ENCODE data around the gene LRRN4. TPM values are rescaled to one million over a fixed set of nuclear protein-coding genes. Genes with fewer than 3 reads are reported as not detected.

Gene LRRN4
- total and polyA plus RNA-seq, 9 of the 15 experiments (the other 6 are each of a cell fraction or from before 2014, with no cell fraction given) = not detected

DNA sequence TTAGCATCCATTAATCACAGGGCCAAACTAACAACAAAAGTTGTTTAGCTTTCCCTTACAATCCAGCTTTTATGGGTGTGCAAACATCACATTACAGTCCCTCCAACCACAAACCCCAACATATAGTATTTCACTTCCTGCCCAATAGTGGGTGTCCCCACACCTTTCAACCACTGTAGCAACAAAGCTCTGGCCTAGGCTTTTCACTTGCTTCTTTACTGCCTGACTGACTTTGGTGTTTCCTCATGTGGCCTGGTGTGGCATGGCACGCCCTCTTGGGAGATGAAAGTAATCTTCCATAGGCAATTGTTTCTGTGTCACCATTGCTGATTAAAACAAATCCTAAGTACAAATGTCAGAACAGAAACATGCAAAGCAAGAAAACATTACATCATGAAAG lies 57.1 kb downstream of the LRRN4 start:
- Histone ChIP-seq H2AFZ (ENCODE audit: low read depth, low read length) (no peak overlapping the region), H3K9ac (ENCODE audit: insufficient read depth in 1 of 2, low read depth in 2 of 2, low read length in 2 of 2) (no peak overlapping the region), H3K9me3 (replicated peaks; ENCODE audit: control insufficient read depth, insufficient read depth, low read depth, low read length) (no peaks in the 10 kb centered on the region), H3K79me2 (ENCODE audit: control insufficient read depth, insufficient read depth, low read length) (no peaks in the 10 kb centered on the region), H4K20me1 (replicated peaks; ENCODE audit: control insufficient read depth, insufficient read depth, low read length) (no peaks in the 10 kb centered on the region), H3K27ac (ENCODE audit: extremely low read depth, low read depth, low read length) (no peak overlapping the region), H3K4me3 (no peak overlapping the region), H3K27me3 (ENCODE audit: control insufficient read depth in 2 of 2, insufficient read depth in 2 of 2, low read length in 2 of 2) (no peaks in the 10 kb centered on the region), H3K9me1 (ENCODE audit: control insufficient read depth, insufficient read depth, low read length) (no peaks in the 10 kb centered on the region), H3K4me2 (ENCODE audit: insufficient read depth, low read length) (no peak overlapping the region), H3K4me1 (replicated peaks in 1 of 2; ENCODE audit: control insufficient read depth in 2 of 2, insufficient read depth in 2 of 2, low read length in 2 of 2) (no peaks in the 10 kb centered on the region), H3K36me3 (ENCODE audit: control insufficient read depth, insufficient read depth, low read length) (peaks cover 54% of the 10 kb centered on the region)
- 100% methylated on average over 1 of the region's 1 CpG for WGBS (ENCODE audit: insufficient coverage, low coverage, missing lambda C conversion rate)
- TF ChIP-seq RHOXF2B (CRISPR knock-in tag; conservative IDR thresholded peaks at IDR 0.05) (no peak), RAD21 (CRISPR knock-in tag; conservative IDR thresholded peaks at IDR 0.05 in 1 of 2, IDR thresholded peaks at IDR 0.05 in 1 of 2) (peak in 1 of 2 experiments; percentile 6; a peak in 1 of 4 replicates)
- intact Hi-C loops (cut with micrococcal nuclease) (no loop called here), in situ Hi-C loops (cut with MboI) (no loop called here)
- no peak for DNase-seq (ENCODE audit: extremely low read depth in 1 of 4, low spot score in 3 of 4)
- peak; percentile 78 for ATAC-seq
- BruUV-seq (replicated peaks) = no TSS peak
- ChIA-PET POLR2A (no interaction called here), CTCF (ENCODE audit: low intra/inter-chr PET ratio) (no interaction called here)
- FAIRE-seq = no peak

DNA sequence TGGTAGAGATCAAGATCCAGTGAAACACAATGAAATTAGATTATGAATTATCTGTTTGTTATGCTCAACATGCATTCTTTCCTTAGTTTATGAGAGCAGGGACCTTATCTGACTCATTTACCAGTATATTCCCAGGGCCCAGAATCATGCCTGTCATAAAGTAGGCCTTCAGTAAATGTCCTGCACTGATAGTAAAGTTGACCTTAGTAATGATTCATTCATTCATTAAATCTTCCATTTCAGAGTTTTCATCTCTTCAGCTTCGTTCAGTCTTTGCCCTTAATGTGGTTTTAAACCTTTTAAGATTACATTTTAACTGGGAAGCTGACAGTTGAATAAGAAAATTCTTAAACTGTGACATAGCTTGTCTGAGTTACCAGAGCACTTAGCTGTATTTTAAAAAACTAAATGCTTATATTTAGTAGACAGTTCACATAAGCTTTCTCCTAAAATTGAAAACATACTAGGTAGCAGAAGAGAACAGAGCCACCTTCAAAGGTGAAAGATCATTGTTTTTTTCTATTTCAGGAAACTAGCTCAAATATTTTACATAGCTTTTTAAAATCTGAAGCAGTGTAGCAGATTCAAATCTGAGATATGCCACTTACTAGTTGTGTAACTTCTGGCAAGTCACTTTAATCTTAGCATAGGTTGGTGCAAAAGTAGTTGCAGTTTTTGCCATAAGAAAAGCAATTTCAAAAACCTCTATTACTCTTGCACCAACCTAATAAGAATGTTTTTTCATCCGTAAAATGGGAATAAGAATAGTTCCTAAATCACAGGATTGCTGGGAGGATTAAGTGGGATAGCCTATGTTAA lies 62.0 kb downstream of the LRRN4 start:
- no peak overlapping the region for H3K27ac ChIP-seq (ENCODE audit: extremely low read depth, low read depth, low read length)
- POLR2A ChIA-PET = interaction anchor here (0.6 to 1.0 kb wide), 2 partner anchors 11 to 93 kb away, joined by 3 read pairs; no protein-coding TSS in a partner anchor
- no peaks in the 10 kb centered on the region for H3K9me3 ChIP-seq (replicated peaks; ENCODE audit: control insufficient read depth, insufficient read depth, low read depth, low read length)
- no peaks in the 10 kb centered on the region for H4K20me1 ChIP-seq (replicated peaks; ENCODE audit: control insufficient read depth, insufficient read depth, low read length)
- H3K4me3 ChIP-seq = no peak overlapping the region
- H3K79me2 ChIP-seq (ENCODE audit: control insufficient read depth, insufficient read depth, low read length) = no peaks in the 10 kb centered on the region
- in situ Hi-C loops (cut with MboI) = no loop called here
- H3K27me3 ChIP-seq (ENCODE audit: control insufficient read depth in 2 of 2, insufficient read depth in 2 of 2, low read length in 2 of 2) = no peaks in the 10 kb centered on the region
- CTCF ChIA-PET (ENCODE audit: low intra/inter-chr PET ratio) = no interaction called here
- no peak overlapping the region for H3K9ac ChIP-seq (ENCODE audit: insufficient read depth in 1 of 2, low read depth in 2 of 2, low read length in 2 of 2)
- FAIRE-seq = no peak
- no peak overlapping the region for H2AFZ ChIP-seq (ENCODE audit: low read depth, low read length)
- intact Hi-C loops (cut with micrococcal nuclease) = no loop called here
- H3K36me3 ChIP-seq (ENCODE audit: control insufficient read depth, insufficient read depth, low read length) = peaks cover 69% of the 10 kb centered on the region
- H3K4me1 ChIP-seq (replicated peaks in 1 of 2; ENCODE audit: control insufficient read depth in 2 of 2, insufficient read depth in 2 of 2, low read length in 2 of 2) = no peaks in the 10 kb centered on the region
- no TSS peak for BruUV-seq (replicated peaks)
- no peak for DNase-seq (ENCODE audit: extremely low read depth in 1 of 4, low spot score in 3 of 4)
- no peak for ATAC-seq
- 86% methylated on average over 2 of the region's 2 CpGs for WGBS (ENCODE audit: insufficient coverage, low coverage, missing lambda C conversion rate)
- no peak overlapping the region for H3K4me2 ChIP-seq (ENCODE audit: insufficient read depth, low read length)
- no peaks in the 10 kb centered on the region for H3K9me1 ChIP-seq (ENCODE audit: control insufficient read depth, insufficient read depth, low read length)
- TF ChIP-seq, protein P1, sequence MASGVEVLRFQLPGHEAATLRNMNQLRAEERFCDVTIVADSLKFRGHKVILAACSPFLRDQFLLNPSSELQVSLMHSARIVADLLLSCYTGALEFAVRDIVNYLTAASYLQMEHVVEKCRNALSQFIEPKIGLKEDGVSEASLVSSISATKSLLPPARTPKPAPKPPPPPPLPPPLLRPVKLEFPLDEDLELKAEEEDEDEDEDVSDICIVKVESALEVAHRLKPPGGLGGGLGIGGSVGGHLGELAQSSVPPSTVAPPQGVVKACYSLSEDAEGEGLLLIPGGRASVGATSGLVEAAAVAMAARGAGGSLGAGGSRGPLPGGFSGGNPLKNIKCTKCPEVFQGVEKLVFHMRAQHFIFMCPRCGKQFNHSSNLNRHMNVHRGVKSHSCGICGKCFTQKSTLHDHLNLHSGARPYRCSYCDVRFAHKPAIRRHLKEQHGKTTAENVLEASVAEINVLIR (CRISPR knock-in tag; IDR thresholded peaks at IDR 0.05) = no peak
- TF ChIP-seq PCBP2 (IDR thresholded peaks at IDR 0.05; ENCODE audit: low read depth, low read length, poor library complexity, severe bottlenecking) = no peak
- no peak for TF ChIP-seq ZNF445 (CRISPR knock-in tag; IDR thresholded peaks at IDR 0.05; ENCODE audit: low read depth)
- TF ChIP-seq ZNF347 (CRISPR knock-in tag; IDR thresholded peaks at IDR 0.05; ENCODE audit: low read depth) = no peak
- TF ChIP-seq TEAD2 (tag; IDR thresholded peaks at IDR 0.05) = no peak
- TF ChIP-seq, protein P2, sequence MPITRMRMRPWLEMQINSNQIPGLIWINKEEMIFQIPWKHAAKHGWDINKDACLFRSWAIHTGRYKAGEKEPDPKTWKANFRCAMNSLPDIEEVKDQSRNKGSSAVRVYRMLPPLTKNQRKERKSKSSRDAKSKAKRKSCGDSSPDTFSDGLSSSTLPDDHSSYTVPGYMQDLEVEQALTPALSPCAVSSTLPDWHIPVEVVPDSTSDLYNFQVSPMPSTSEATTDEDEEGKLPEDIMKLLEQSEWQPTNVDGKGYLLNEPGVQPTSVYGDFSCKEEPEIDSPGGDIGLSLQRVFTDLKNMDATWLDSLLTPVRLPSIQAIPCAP (CRISPR knock-in tag; IDR thresholded peaks at IDR 0.05; ENCODE audit: borderline replicate concordance) = no peak
- TF ChIP-seq ZBTB8A (IDR thresholded peaks at IDR 0.05; ENCODE audit: partially characterized antibody) = no peak
- TF ChIP-seq ZNF699 (CRISPR knock-in tag; IDR thresholded peaks at IDR 0.05; ENCODE audit: insufficient replicate concordance) = no peak
